ENCODE measurements around the gene TBCD.
A peak's percentile ranks its signal among the peaks of the same experiment; 100 is the strongest.

Gene TBCD

GRCh38 chr17:82709676-82710498 is 42.0 kb upstream of the TBCD start:
- Histone ChIP-seq H4K20me1 (peaks cover 0 to 4% (median 0%) of the 10 kb centered on the region in 11 experiments; a peak in 3 of 22 replicates), H3K36me3 (no peaks in the 10 kb centered on the region), H3K9ac (0 out of 22 replicates have a peak overlapping the region, but pooled peaks of 1 of the 11 experiments have one; percentile 18), H3K9me3 (replicated peaks in 1 of 11) (no peaks in the 10 kb centered on the region), H3K4me1 (peaks cover 15 to 22% (median 20%) of the 10 kb centered on the region in 10 experiments), H3K27me3 (no peaks in the 10 kb centered on the region), H3K4me2 (no peak overlapping the region), H3K4me3 (no peak overlapping the region), H3K27ac (no peak overlapping the region)
- no peak for TF ChIP-seq Cebpa-rat (IDR thresholded peaks at IDR 0.05)

- no peak for TF ChIP-seq Cebpa-rat (IDR thresholded peaks at IDR 0.05)
- H3K4me2 ChIP-seq = no peak overlapping the region
These were observed 41.2 kb upstream of the TBCD start for GRCh38 chr17:82710499-82711232.

GRCh38 chr17:82713071-82713723 is 38.7 kb upstream of the TBCD start:
- H4K20me1 ChIP-seq = peaks cover 0 to 15% (median 9%) of the 10 kb centered on the region in 11 experiments; a peak in 12 of 22 replicates
- no peak for TF ChIP-seq Cebpa-rat (IDR thresholded peaks at IDR 0.05)
- no peak overlapping the region for H3K4me2 ChIP-seq
- H3K27me3 ChIP-seq = no peaks in the 10 kb centered on the region
- H3K4me1 ChIP-seq = peaks cover 15 to 26% (median 21%) of the 10 kb centered on the region in 10 experiments
- H3K36me3 ChIP-seq = peaks cover 0 to 2% (median 0%) of the 10 kb centered on the region in 11 experiments; a peak in 1 of 22 replicates
- H3K4me3 ChIP-seq = no peak overlapping the region
- no peaks in the 10 kb centered on the region for H3K9me3 ChIP-seq (replicated peaks in 1 of 11)
- H3K27ac ChIP-seq = no peak overlapping the region
- no peak overlapping the region for H3K9ac ChIP-seq

More at GRCh38 chr17:82710499-82711232, 41.2 kb upstream of the TBCD start:
- Histone ChIP-seq H4K20me1 (peaks cover 0 to 4% (median 0%) of the 10 kb centered on the region in 11 experiments; a peak in 3 of 22 replicates), H3K27me3 (no peaks in the 10 kb centered on the region), H3K4me3 (no peak overlapping the region), H3K36me3 (no peaks in the 10 kb centered on the region), H3K27ac (no peak overlapping the region), H3K4me1 (peaks cover 12 to 22% (median 16%) of the 10 kb centered on the region in 10 experiments), H3K9ac (0 out of 22 replicates have a peak overlapping the region, but pooled peaks of 1 of the 11 experiments have one; percentile 18), H3K9me3 (replicated peaks in 1 of 11) (no peaks in the 10 kb centered on the region)

- Histone ChIP-seq H3K4me2 (peak within 1 kb of the TSS; percentile 87 to 100 (median 95)), H3K4me3 (peak within 1 kb of the TSS; percentile 67 to 96 (median 91)), H3K27ac (peak within 1 kb of the TSS in 10 of 11 experiments; percentile 41 to 81 (median 73); a peak in 19 of 22 replicates), H3K27me3 (no peaks in the 10 kb centered on the region), H3K9ac (peak within 1 kb of the TSS; percentile 76 to 89 (median 86)), H3K4me1 (peaks cover 17 to 27% (median 22%) of the 10 kb centered on the region in 10 experiments), H3K9me3 (replicated peaks in 1 of 11) (no peaks in the 10 kb centered on the region), H3K36me3 (peaks cover 19 to 34% (median 24%) of the 10 kb centered on the region in 11 experiments; a peak in 20 of 22 replicates), H4K20me1 (peaks cover 0 to 23% (median 16%) of the 10 kb centered on the region in 11 experiments; a peak in 12 of 22 replicates)
- no peak for TF ChIP-seq Cebpa-rat (IDR thresholded peaks at IDR 0.05)
These were observed 35.5 kb upstream of the TBCD start, which contains the start of gene FN3KRP for GRCh38 chr17:82716203-82717010. Gene FN3KRP, plus strand, starts transcription at chr17:82716706. Its CDS starts 50 bp downstream, at chr17:82716756.

GRCh38 chr17:82718986-82719685 is 32.7 kb upstream of the TBCD start:
- Histone ChIP-seq H4K20me1 (peaks cover 0 to 23% (median 16%) of the 10 kb centered on the region in 11 experiments; a peak in 13 of 22 replicates), H3K9ac (no peak overlapping the region), H3K4me3 (no peak overlapping the region), H3K27ac (no peak overlapping the region), H3K4me2 (no peak overlapping the region), H3K4me1 (peaks cover 17 to 41% (median 35%) of the 10 kb centered on the region in 10 experiments), H3K27me3 (no peaks in the 10 kb centered on the region), H3K36me3 (peaks cover 32 to 53% (median 43%) of the 10 kb centered on the region in 11 experiments; a peak in 21 of 22 replicates), H3K9me3 (replicated peaks in 1 of 11) (no peaks in the 10 kb centered on the region)
- TF ChIP-seq Cebpa-rat (IDR thresholded peaks at IDR 0.05) = no peak

- Histone ChIP-seq H3K4me3 (no peak overlapping the region), H3K9me3 (replicated peaks in 1 of 11) (no peaks in the 10 kb centered on the region), H3K4me2 (no peak overlapping the region), H3K4me1 (peaks cover 17 to 41% (median 35%) of the 10 kb centered on the region in 10 experiments), H3K27me3 (no peaks in the 10 kb centered on the region), H3K27ac (no peak overlapping the region), H4K20me1 (peaks cover 0 to 23% (median 16%) of the 10 kb centered on the region in 11 experiments; a peak in 13 of 22 replicates), H3K9ac (no peak overlapping the region), H3K36me3 (peaks cover 32 to 62% (median 50%) of the 10 kb centered on the region in 11 experiments; a peak in 21 of 22 replicates)
- no peak for TF ChIP-seq Cebpa-rat (IDR thresholded peaks at IDR 0.05)
These were observed 31.7 kb upstream of the TBCD start for GRCh38 chr17:82720204-82720603.

- Histone ChIP-seq H3K9me3 (replicated peaks in 1 of 11) (no peaks in the 10 kb centered on the region), H3K36me3 (peaks cover 46 to 85% (median 68%) of the 10 kb centered on the region in 11 experiments), H3K4me1 (peaks cover 9 to 32% (median 24%) of the 10 kb centered on the region in 10 experiments), H3K27ac (peak overlapping the region in 2 of 11 experiments; percentile 3 to 11; a peak in 2 of 22 replicates), H3K4me3 (no peak overlapping the region), H3K27me3 (no peaks in the 10 kb centered on the region), H3K4me2 (peak overlapping the region in 7 of 11 experiments; percentile 18 to 61 (median 51); a peak in 15 of 22 replicates), H3K9ac (peak overlapping the region in 8 of 11 experiments; percentile 4 to 45 (median 17); a peak in 7 of 22 replicates), H4K20me1 (peaks cover 0 to 20% (median 9%) of the 10 kb centered on the region in 11 experiments; a peak in 13 of 22 replicates)
- no peak for TF ChIP-seq Cebpa-rat (IDR thresholded peaks at IDR 0.05)
These were observed 29.4 kb upstream of the TBCD start for GRCh38 chr17:82722341-82723013.

Measured in BLaER1 treated with 17β-estradiol and CSF1 and Interleukin-3, amounts not matched to agents 10 nM and 100 nM (cell line).